Measurements from ENCODE around the gene DENND1A.

DNA sequence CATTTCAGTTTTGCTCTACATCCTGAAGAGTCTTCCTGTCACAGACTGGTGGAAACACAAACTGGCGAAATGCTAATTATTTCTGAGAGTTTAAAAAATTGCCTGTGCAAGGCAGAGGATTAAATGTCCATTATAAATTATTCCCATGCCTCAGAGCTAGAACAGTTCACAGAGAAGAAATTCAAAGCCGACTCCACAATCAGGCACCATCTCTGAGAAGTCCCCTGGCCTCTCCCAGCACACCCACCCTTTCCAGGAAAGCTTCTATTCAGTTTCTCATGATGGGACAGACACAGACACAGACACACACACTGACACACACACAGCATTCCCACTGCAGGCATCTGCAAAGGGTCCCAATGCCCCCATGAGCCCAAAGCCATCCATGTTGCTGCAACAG, 253.1 kb downstream of the DENND1A start:
- TF ChIP-seq EP300 (IDR thresholded peaks at IDR 0.05): no peak
- TF ChIP-seq, protein P1, sequence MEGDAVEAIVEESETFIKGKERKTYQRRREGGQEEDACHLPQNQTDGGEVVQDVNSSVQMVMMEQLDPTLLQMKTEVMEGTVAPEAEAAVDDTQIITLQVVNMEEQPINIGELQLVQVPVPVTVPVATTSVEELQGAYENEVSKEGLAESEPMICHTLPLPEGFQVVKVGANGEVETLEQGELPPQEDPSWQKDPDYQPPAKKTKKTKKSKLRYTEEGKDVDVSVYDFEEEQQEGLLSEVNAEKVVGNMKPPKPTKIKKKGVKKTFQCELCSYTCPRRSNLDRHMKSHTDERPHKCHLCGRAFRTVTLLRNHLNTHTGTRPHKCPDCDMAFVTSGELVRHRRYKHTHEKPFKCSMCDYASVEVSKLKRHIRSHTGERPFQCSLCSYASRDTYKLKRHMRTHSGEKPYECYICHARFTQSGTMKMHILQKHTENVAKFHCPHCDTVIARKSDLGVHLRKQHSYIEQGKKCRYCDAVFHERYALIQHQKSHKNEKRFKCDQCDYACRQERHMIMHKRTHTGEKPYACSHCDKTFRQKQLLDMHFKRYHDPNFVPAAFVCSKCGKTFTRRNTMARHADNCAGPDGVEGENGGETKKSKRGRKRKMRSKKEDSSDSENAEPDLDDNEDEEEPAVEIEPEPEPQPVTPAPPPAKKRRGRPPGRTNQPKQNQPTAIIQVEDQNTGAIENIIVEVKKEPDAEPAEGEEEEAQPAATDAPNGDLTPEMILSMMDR (IDR thresholded peaks at IDR 0.05): no peak
